ENCODE results near the gene SMIM44. TPM values are rescaled to one million over a fixed set of nuclear protein-coding genes. Genes with fewer than 3 reads are reported as not detected.
A peak's percentile ranks its signal among the peaks of the same experiment; 100 is the strongest.

SMIM44 gene
- polyA plus RNA-seq, 6 donors from 2014 or later = not detected

GRCh38 chr19:3523361-3524077 is 40.3 kb upstream of the SMIM44 start:
- Mint-ChIP-seq H3K4me1 (peaks cover 11 to 14% (median 14%) of the 10 kb centered on the region in 3 donors), H3K27ac (no peak overlapping the region), H3K4me3 (no peak overlapping the region), H3K9me3 (no peaks in the 10 kb centered on the region), H3K27me3 (no peaks in the 10 kb centered on the region), H3K36me3 (peaks cover 0 to 4% of the 10 kb centered on the region in 2 donors)
- ATAC-seq (ENCODE audit: low read depth in 2 of 2) (no peak), DNase-seq (no peak)

- ATAC-seq (ENCODE audit: low read depth in 2 of 2) (no peak), DNase-seq (no peak)
- no peaks in the 10 kb centered on the region for H3K27me3 Mint-ChIP-seq
- no peaks in the 10 kb centered on the region for H3K9me3 Mint-ChIP-seq
- H3K27ac Mint-ChIP-seq = peak overlapping the region in 1 of 6 donors; percentile 47
- H3K4me3 Mint-ChIP-seq = peak overlapping the region in 1 of 8 donors; percentile 33
- H3K4me1 Mint-ChIP-seq = peaks cover 14 to 18% (median 14%) of the 10 kb centered on the region in 3 donors
- H3K36me3 Mint-ChIP-seq = peaks cover 0 to 4% of the 10 kb centered on the region in 2 donors
Observed at GRCh38 chr19:3522421-3523360, 39.5 kb upstream of the SMIM44 start.

- H3K9me3 Mint-ChIP-seq = no peaks in the 10 kb centered on the region
- no peaks in the 10 kb centered on the region for H3K27me3 Mint-ChIP-seq
- peaks cover 18 to 33% (median 26%) of the 10 kb centered on the region in 3 donors for H3K4me1 Mint-ChIP-seq
- peaks cover 0 to 4% of the 10 kb centered on the region in 2 donors for H3K36me3 Mint-ChIP-seq
- peak overlapping the region in 1 of 8 donors; percentile 37 for H3K4me3 Mint-ChIP-seq
- DNase-seq (no peak), ATAC-seq (ENCODE audit: low read depth in 2 of 2) (no peak)
- peak overlapping the region in 1 of 6 donors; percentile 20 for H3K27ac Mint-ChIP-seq
Observed at GRCh38 chr19:3521104-3521445, 37.8 kb upstream of the SMIM44 start.

GRCh38 chr19:3520166-3521103 is 37.2 kb upstream of the SMIM44 start:
- peak overlapping the region in 1 of 8 donors; percentile 37 for H3K4me3 Mint-ChIP-seq
- H3K4me1 Mint-ChIP-seq = peaks cover 22 to 38% (median 30%) of the 10 kb centered on the region in 3 donors
- no peaks in the 10 kb centered on the region for H3K9me3 Mint-ChIP-seq
- H3K36me3 Mint-ChIP-seq = peaks cover 0 to 4% of the 10 kb centered on the region in 2 donors
- peak overlapping the region in 5 of 6 donors; percentile 20 to 80 (median 64) for H3K27ac Mint-ChIP-seq
- ATAC-seq (ENCODE audit: low read depth in 2 of 2) = no peak
- DNase-seq = no peak
- no peaks in the 10 kb centered on the region for H3K27me3 Mint-ChIP-seq

GRCh38 chr19:3519126-3519525 is 35.9 kb upstream of the SMIM44 start:
- peaks cover 0 to 4% of the 10 kb centered on the region in 2 donors for H3K36me3 Mint-ChIP-seq
- no peaks in the 10 kb centered on the region for H3K9me3 Mint-ChIP-seq
- DNase-seq = no peak
- H3K27ac Mint-ChIP-seq = no peak overlapping the region
- no peaks in the 10 kb centered on the region for H3K27me3 Mint-ChIP-seq
- H3K4me3 Mint-ChIP-seq = no peak overlapping the region
- ATAC-seq (ENCODE audit: low read depth in 2 of 2) = no peak
- H3K4me1 Mint-ChIP-seq = peaks cover 30 to 48% (median 36%) of the 10 kb centered on the region in 3 donors

GRCh38 chr19:3518659-3519058 is 35.4 kb upstream of the SMIM44 start:
- H3K4me3 Mint-ChIP-seq = no peak overlapping the region
- ATAC-seq (ENCODE audit: low read depth in 2 of 2) = no peak

GRCh38 chr19:3518255-3518654 is 35.0 kb upstream of the SMIM44 start:
- H3K4me3 Mint-ChIP-seq = no peak overlapping the region
- ATAC-seq (ENCODE audit: low read depth in 2 of 2) (no peak), DNase-seq (no peak)
- H3K27me3 Mint-ChIP-seq = no peaks in the 10 kb centered on the region
- H3K9me3 Mint-ChIP-seq = no peaks in the 10 kb centered on the region
- H3K27ac Mint-ChIP-seq = peak overlapping the region in 1 of 6 donors; percentile 70
- peaks cover 30 to 53% (median 42%) of the 10 kb centered on the region in 3 donors for H3K4me1 Mint-ChIP-seq
- peaks cover 0 to 4% of the 10 kb centered on the region in 2 donors for H3K36me3 Mint-ChIP-seq

More at GRCh38 chr19:3518659-3519058, 35.4 kb upstream of the SMIM44 start:
- no peaks in the 10 kb centered on the region for H3K9me3 Mint-ChIP-seq
- DNase-seq = no peak
- H3K36me3 Mint-ChIP-seq = peaks cover 0 to 4% of the 10 kb centered on the region in 2 donors
- H3K27ac Mint-ChIP-seq = peak overlapping the region in 2 of 6 donors; percentile 70 to 82
- H3K4me1 Mint-ChIP-seq = peaks cover 29 to 50% (median 40%) of the 10 kb centered on the region in 3 donors
- no peaks in the 10 kb centered on the region for H3K27me3 Mint-ChIP-seq

- no peaks in the 10 kb centered on the region for H3K9me3 Mint-ChIP-seq
- DNase-seq = no peak
- no peak for ATAC-seq (ENCODE audit: low read depth in 2 of 2)
- no peak overlapping the region for H3K4me3 Mint-ChIP-seq
- peaks cover 0 to 4% of the 10 kb centered on the region in 2 donors for H3K36me3 Mint-ChIP-seq
- no peaks in the 10 kb centered on the region for H3K27me3 Mint-ChIP-seq
- peak overlapping the region in 1 of 6 donors; percentile 65 for H3K27ac Mint-ChIP-seq
- peaks cover 30 to 53% (median 42%) of the 10 kb centered on the region in 3 donors for H3K4me1 Mint-ChIP-seq
Observed at GRCh38 chr19:3517638-3518037, 34.4 kb upstream of the SMIM44 start.

GRCh38 chr19:3516675-3517207 is 33.5 kb upstream of the SMIM44 start:
- H3K4me3 Mint-ChIP-seq = peak overlapping the region in 7 of 8 donors; percentile 15 to 70 (median 41)
- no peaks in the 10 kb centered on the region for H3K9me3 Mint-ChIP-seq
- no peaks in the 10 kb centered on the region for H3K27me3 Mint-ChIP-seq
- peaks cover 0 to 4% of the 10 kb centered on the region in 2 donors for H3K36me3 Mint-ChIP-seq
- DNase-seq (peak; percentile 61), ATAC-seq (ENCODE audit: low read depth in 2 of 2) (peak; percentile 89 to 92)
- peak overlapping the region; percentile 89 to 97 (median 94) for H3K27ac Mint-ChIP-seq
- H3K4me1 Mint-ChIP-seq = peaks cover 29 to 62% (median 47%) of the 10 kb centered on the region in 3 donors

- Mint-ChIP-seq H3K4me3 (no peak overlapping the region), H3K9me3 (no peaks in the 10 kb centered on the region), H3K4me1 (peaks cover 28 to 62% (median 51%) of the 10 kb centered on the region in 3 donors), H3K27me3 (no peaks in the 10 kb centered on the region), H3K36me3 (peaks cover 0 to under 1% of the 10 kb centered on the region in 2 donors), H3K27ac (peak overlapping the region in 4 of 6 donors; percentile 28 to 94 (median 84))
- no peak for DNase-seq
- ATAC-seq (ENCODE audit: low read depth in 2 of 2) = no peak
Observed at GRCh38 chr19:3515891-3516422, 32.7 kb upstream of the SMIM44 start.

GRCh38 chr19:3514930-3515329 is 31.7 kb upstream of the SMIM44 start:
- peaks cover 27 to 68% (median 53%) of the 10 kb centered on the region in 3 donors for H3K4me1 Mint-ChIP-seq

More at GRCh38 chr19:3514930-3515329, 31.7 kb upstream of the SMIM44 start:
- H3K36me3 Mint-ChIP-seq = peaks cover 0 to 2% of the 10 kb centered on the region in 2 donors
- no peaks in the 10 kb centered on the region for H3K9me3 Mint-ChIP-seq
- no peaks in the 10 kb centered on the region for H3K27me3 Mint-ChIP-seq
- peak overlapping the region in 3 of 6 donors; percentile 59 to 81 (median 69) for H3K27ac Mint-ChIP-seq
- ATAC-seq (ENCODE audit: low read depth in 2 of 2) = no peak
- no peak for DNase-seq
- H3K4me3 Mint-ChIP-seq = no peak overlapping the region

Measured in naive B cell (primary cell).